Measurements from ENCODE around the gene NUAK1.

Gene NUAK1

DNA sequence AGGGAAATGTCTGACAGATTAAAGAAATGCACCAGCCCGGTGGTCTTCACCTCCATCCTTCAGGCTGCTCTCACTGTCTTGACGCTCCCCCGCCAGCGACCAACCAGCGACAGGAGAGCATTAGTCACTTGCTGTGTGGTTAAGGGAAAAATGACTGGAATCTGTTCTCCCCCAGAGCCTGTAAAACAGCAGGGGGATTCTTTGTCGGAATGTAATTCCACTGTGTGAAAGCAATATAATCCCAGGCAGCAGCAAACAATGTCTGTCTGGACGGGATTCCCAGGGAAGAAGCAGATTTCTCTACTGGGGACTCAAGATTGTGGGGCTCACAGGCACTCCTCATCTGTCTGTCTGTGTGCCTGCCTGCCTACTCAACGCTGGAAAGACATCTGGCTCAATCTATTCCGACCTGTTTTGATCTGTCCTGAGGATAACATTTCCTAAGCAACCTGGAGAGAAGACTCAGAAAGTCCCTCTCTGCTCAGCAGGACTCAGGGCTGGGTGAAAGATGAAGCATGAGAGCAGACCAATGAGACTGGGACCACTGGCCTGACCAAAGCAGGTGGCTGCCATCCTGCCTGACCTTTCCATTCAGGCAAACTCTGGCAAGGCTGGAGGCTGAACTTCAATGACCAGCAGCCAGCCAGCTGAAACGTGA, 54.6 kb downstream of the NUAK1 start:
- no peak for DNase-seq (ENCODE audit: low read depth in 2 of 2)

- DNase-seq (ENCODE audit: low read depth in 2 of 2): no peak
These were observed 56.3 kb downstream of the NUAK1 start for GRCh38 chr12:106082216-106083175.

DNA sequence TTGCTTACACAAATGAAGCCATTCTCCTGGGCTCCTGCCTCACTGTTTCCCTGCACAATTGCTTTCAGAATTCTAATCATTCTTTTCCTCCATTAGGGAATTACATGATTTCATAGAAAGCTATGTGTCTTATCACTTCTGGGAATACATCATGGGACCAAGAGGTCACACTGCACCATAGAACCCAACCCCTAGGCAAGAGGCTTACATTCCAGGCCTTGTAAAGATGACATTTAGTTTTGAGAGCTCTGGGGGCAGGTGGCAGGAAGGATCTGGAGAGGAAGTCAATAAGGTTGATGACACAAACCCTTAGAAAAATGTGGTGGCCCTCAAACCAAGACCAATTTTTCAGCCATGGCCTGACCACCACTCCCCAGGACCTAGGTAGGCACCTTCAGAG, 57.1 kb downstream of the NUAK1 start:
- DNase-seq (ENCODE audit: low read depth in 2 of 2): no peak

GRCh38 chr12:106080791-106081170, 58.0 kb downstream of the NUAK1 start:
- no peak for DNase-seq (ENCODE audit: low read depth in 2 of 2)

DNA sequence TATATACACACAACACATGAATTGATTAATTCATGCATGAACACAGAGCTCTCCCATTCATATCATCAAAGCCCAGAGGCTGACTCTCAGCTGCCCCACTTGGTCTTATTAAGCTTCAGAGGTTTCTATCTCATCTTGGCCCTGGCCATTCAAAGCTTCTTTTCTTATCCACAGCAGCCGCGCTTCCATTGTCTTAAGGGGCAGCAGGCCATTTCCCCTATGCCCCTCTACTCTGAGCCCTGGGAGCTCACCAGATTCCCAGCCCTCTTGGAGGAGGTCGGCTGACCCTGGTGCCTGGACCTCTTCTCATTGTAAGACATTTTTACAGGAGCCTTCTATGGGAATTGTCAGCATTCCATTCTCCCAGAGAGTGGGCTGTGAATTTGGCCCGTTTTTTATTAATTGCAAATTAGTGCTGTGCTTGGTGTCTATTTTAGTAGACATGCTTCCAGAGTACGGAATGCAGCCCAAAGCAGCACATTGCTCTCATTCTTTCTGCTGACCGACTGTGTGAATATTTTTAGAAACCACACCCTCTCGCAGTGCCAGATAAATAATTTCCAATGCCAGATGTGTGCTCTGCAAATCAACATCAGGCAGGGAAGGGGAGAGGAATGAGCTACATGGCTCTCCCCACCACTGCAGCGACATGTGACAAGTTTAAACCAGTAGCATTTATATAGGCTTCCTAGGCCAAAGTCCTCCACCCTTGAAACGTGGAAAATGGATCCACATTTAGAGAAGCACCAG, 58.5 kb downstream of the NUAK1 start:
- no peak for DNase-seq (ENCODE audit: low read depth in 2 of 2)

DNA sequence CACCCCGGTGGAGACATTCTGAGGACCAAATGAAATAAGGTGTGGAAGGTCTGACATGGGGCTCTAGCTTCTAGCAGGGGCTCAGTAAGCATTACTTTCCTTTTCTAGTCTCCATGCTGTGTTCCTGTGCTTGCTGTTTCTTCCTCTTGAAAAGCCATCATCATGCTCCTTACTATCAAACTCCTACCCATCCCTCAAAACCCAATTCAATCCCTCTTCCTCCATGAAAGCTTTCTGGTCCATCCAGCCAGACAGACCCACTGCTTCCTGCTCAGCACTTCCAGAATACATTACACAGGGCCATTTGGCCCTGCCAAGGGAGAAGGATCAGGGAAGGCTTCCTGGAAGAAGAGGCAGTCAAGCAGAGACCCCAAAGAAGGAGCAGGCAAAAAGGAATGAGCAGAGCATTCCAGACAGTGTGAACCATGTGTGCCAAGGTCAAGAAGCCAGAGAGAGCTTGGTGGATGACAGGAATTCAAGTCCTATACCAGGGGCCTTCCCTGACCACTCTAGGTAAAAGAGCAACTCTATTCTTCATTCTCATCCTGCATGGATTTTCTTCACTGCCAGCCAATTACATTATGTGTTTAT, 59.5 kb downstream of the NUAK1 start:
- no peak for DNase-seq (ENCODE audit: low read depth in 2 of 2)

- DNase-seq (ENCODE audit: low read depth in 2 of 2): no peak
These were observed 60.3 kb downstream of the NUAK1 start for GRCh38 chr12:106078358-106079010.

- no peak for DNase-seq (ENCODE audit: low read depth in 2 of 2)
These were observed 63.9 kb downstream of the NUAK1 start for GRCh38 chr12:106074706-106075392.

GRCh38 chr12:106074361-106074705, 64.4 kb downstream of the NUAK1 start:
- DNase-seq (ENCODE audit: low read depth in 2 of 2): no peak

GRCh38 chr12:106073179-106073578, 65.6 kb downstream of the NUAK1 start:
- DNase-seq (ENCODE audit: low read depth in 2 of 2): no peak

- no peak for DNase-seq (ENCODE audit: low read depth in 2 of 2)
These were observed 66.0 kb downstream of the NUAK1 start for GRCh38 chr12:106072751-106073150.

DNA sequence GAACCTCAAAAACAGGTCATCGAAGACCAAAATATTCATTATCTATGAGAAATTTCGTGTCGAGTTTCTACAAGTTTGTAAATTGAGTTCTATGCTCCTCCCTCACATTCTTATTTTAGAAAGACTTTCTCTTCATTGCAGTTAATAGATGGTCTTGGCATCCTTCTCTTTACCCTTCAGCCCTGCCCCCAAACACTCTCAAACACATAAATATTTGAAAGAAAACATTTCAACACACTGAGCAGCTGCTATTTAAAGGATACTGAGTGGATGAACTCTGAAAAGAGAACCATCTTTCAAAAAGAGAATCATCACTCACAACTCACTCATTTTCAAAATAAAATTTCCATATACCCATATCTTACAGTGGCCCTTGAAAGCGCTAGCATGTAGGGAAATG, 67.1 kb downstream of the NUAK1 start:
- DNase-seq (ENCODE audit: low read depth in 2 of 2): no peak

- no peak for DNase-seq (ENCODE audit: low read depth in 2 of 2)
These were observed 68.1 kb downstream of the NUAK1 start for GRCh38 chr12:106070611-106071010.

DNA sequence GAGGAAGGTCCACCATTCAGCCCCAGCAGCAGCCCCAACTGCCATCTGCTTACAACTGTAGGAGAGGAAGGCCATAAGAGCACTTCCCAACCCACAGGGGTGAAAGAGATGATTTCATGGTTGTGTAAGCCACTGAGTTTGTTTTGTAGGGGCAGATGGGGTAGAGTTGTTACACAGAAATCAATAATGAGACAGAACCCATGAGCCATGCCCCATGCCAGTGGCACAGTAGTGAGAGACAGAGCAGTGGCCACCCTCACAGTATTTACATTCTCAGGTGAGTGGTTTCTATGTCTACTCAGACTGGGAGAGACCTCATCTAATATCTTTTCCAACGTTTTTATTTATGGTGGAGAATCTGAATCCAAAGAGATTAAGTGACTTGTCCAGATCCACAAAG, 68.6 kb downstream of the NUAK1 start:
- DNase-seq (ENCODE audit: low read depth in 2 of 2): no peak

DNA sequence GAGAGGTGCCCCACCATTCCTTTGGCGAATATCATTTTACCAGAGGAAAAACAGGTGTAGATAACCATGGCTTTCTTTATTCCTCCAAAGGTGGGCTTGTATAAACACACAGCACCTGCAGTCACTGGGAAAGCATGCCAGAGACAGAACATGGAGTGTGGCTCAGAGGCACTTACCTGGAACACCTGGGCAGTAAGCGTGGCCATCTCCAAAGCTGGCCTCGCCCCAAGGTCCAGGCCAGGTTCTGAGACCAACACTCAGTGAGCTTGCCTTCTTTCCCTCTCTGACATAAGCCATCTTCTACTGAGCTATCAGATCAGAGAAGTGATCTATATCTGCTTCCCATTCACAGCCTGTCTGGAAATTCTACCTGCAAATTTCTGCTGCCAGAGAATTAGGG, 70.5 kb downstream of the NUAK1 start:
- DNase-seq (ENCODE audit: low read depth in 2 of 2): no peak

DNA sequence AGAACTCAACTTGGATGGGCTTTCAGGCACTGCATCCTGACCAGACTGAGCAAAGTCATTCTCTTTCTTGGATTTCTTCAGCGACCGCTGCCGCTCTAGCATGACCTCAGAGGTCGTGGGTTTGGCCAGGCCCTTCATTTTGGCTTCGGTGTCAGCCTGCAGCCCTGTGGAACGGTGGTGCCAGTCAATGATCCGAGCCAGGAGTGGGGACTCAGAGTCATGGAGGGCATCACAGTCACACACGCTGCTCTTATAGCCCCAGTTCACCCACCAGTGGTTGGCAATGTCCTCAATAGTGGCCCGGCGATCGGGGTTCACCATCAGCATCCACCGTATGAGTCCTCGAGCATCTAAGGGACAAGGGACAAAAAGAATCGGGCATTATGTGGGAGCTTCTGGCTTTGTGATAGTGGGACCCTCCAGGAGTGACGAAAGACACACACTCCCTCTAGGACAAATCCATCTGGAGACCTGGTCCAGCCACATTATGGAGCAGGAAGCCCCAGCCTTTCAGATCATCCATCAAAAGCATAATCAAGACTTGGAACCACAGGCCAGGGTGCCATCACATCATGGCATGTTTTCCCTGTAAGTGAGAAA, 71.0 kb downstream of the NUAK1 start:
- no peak for DNase-seq (ENCODE audit: low read depth in 2 of 2)

GRCh38 chr12:106066726-106067325, 71.9 kb downstream of the NUAK1 start:
- no peak for DNase-seq (ENCODE audit: low read depth in 2 of 2)

DNA sequence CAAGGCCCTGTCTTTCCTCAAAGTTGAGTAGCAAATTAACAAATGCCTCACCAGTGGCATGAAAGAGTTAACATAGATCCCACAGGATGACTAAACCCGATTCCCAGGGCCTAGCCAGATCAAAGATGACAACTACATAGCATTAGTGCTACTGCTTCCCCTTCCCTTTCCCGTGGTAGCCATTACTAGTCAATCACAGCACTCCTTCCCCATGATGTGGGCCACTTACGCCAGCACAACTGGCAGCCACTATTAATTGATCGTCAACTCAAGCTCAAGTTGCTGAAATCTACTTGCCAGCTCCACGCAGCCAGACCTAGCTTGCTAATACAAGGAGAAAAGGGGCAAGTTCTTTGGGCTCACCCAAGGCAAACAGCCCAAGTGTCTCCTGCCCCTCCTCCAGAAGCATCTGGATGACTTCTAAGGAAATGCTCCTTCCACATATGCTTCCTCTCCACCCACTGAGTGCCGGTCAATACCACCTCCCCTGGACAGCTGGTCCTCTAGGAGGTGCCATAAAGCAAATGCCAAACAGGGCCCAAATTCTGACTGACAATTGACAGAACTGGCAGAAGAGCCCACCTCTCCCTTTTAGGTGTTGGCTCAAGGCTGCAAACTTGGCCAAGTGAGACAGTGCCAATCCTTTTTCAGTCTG, 72.6 kb downstream of the NUAK1 start:
- DNase-seq (ENCODE audit: low read depth in 2 of 2): no peak

DNA sequence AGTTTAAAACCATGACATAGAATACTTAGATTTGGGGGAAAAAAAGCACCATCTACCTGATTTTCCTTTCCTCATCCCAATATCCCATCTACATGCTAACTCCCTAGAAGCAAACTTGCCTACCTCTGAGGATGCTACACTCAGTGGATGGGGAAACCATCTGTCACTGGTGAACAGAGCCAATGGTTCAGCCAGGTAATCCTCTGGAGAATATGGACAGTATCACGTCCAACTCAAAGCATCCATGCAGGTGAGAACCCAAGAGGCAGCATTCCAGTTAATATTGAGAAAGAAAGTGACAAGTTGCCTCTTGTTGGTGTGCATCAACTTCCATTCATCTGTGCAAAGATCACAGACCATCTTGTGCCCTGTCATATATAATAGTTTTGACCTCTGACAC, 73.2 kb downstream of the NUAK1 start:
- no peak for DNase-seq (ENCODE audit: low read depth in 2 of 2)

GRCh38 chr12:106064721-106065021, 74.1 kb downstream of the NUAK1 start:
- no peak for DNase-seq (ENCODE audit: low read depth in 2 of 2)

All from stimulated activated CD8-positive, alpha-beta memory T cell treated with anti-CD3 and anti-CD28 coated beads, Interleukin-15, amount 100 ng/mL, for 4 hours (primary cell).